Left hindlimb (tissue), 1 donor: ENCODE results near the gene EML1.
"Not testable (repeated sequence)": the region's sequence is repeated elsewhere in the genome, so short reads cannot be mapped to it uniquely, and the experiment has no call there.

Experiments
- DNase-seq: peaks from one replicate; pipeline ENCODE4 v3.0.0-alpha.2; 2018

Gene EML1

GRCh38 chr14:99944241-99944651 is 151.0 kb downstream of the EML1 start:
- no peak for DNase-seq

DNA sequence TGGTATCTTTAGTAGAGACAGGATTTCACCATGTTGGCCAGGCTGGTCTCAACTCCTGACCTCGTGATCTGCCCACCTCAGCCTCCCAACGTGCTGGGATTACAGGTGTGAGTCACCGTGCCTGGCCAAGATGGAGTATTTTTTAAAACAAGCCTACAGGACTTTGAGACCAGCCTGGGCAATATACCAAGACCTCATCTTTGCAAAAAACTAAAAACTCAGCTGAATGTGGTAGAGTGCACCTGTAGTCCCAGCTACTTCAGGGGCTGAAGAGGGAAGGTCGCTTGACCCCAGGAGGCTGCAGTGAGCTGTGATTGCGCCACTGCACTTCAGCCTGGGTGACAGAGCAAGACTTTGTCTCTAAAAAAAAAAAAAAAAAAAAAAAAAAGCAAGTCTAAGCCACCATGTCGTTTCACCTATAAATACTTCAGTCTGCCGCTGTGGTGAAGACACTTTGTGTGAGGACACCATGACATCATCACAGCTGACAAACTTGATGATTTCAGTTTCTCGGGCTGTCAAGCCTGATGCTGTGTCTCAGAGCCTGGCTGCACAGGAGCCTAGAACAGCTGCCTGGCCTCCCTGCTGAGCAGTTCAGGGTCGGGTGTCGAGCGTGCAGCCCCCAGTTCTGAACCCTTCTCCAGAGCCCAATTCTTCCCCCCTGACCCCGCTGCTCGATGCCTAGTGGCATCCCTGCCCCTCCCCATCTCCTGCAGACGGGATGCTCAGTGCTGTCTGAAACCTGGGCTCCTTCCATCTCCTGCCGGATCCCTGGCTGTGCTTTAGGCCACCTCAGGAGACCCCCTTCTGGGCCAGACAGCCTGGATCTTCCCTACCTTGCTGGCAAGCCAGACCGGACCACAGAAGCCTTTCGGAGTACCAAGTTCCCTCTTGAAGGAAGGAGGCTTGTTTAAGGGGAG is 152.8 kb downstream of the EML1 start:
- no peak for DNase-seq

GRCh38 chr14:99946652-99947489 is 153.7 kb downstream of the EML1 start:
- no peak for DNase-seq

DNA sequence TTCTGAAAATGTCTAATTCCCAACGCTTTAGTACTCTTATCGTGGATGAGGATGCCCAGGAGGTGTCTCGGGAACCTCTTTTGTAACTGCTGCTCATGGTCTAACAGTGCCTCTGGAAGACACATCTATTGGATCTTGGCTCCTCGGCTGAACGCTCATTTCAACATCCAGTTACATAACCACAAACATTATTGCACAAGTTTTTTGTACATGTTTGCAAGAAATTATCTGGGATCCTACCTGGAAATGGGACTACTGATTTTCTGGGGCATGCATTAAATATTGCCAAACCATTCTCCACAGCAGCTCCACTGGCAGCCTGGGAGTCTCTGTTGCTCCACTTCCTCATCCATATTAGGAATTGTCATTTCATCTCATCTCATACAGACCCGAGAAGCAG is 154.5 kb downstream of the EML1 start:
- no peak for DNase-seq

DNA sequence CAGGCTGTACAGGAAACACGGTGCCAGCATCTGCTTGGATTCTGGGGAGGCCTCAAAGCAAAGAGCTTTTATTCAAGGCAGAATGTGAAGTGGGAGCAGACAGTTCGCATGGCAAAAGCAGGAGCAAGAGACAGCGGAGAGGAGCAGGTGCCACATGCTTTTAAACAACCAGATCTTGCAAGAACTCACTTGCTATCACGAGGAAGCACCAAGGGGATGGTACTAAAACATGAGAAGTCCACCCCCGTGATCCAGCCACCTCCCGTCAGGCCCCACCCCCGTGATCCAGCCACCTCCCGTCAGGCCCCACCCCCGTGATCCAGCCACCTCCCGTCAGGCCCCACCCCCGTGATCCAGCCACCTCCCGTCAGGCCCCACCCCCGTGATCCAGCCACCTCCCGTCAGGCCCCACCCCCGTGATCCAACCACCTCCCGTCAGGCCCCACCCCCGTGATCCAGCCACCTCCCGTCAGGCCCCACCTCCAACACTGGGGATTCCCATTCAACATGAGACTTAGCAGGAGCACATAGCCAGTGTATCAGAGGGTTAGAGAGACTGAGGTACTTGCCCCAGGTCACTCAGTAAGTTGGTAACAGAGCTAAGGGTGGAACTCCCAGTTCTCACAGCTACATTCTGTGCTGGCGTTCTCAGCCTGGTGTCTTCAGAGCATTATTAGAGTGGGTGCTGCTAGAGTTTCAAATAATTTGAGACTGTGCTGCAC is 156.0 kb downstream of the EML1 start:
- DNase-seq, result not testable (repeated sequence)

DNA sequence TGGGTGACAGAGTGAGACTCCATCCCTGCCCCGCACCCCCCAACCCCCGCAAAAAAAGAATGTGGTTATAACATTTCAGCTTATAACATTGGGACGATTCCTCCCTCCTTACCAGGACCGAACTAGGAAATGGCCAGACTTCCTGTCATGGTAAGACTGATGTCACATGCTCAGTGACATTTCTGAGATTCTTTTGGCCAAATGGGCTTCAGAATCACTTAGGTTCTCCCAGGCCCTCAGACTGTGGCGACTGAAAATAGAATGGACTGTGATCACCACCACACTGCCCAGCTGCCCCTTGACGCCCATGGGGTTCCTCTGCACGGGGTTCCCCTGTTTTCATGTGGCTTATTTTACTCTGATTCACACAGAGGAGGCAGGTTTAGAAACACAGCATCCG is 157.0 kb downstream of the EML1 start:
- DNase-seq, result no peak

- DNase-seq, result no peak
These were observed 157.9 kb downstream of the EML1 start for GRCh38 chr14:99951085-99951484.

DNA sequence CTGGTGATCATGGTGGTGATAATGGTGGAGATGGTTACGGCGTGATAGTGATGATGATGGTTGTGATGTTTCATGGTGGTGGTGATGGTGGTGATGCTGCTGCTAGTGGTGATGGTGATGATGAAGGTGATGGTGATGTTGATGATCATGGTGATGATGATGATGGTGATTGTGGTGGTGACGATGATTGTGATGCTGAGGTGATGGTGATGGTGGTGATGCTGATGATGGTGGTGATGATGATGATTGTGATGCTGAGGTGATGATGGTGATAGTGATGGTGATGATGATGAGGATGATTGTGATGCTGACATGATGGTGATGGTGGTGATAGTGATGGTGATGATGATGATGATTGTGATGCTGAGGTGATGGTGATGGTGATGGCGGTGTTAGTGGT is 158.8 kb downstream of the EML1 start:
- DNase-seq, result no peak

- DNase-seq, result no peak
These were observed 159.2 kb downstream of the EML1 start for GRCh38 chr14:99952453-99952852.

- DNase-seq, result no peak
These were observed 162.7 kb downstream of the EML1 start for GRCh38 chr14:99955826-99956455.

- no peak for DNase-seq
These were observed 165.2 kb downstream of the EML1 start for GRCh38 chr14:99958380-99958779.

DNA sequence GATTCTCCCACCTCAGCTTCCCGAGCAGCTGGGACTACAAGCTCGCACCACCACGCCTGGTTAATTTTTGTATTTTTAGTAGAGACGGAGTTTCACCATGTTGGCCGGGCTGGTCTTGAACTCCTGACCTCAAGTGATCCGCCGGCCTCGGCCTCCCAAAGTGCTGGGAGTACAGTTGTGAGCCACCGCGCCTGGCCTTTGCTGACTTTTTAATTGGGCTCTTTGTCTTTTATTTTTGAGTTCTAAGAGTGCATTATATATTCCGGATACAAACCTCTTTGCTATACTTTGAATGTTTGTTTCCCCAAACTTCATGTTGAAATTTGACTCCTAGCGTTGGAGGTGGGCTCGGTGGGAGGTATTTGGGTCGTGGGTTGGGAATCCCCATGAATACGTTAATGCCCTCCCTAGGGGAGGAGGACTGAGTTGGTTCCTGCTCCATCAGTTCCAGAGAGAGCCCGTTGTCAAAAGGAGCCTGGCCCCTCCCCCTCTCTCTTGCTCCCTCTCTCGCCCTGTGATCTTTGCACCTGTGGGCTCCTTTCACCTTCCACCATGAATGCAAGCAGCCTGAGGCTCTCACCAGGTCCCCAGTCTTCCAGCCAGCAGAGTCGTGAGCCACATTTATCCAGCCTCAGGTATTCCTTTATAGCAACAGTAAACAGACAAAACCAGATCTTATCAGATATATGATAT is 168.8 kb downstream of the EML1 start:
- no peak for DNase-seq

- DNase-seq, result no peak
These were observed 171.8 kb downstream of the EML1 start for GRCh38 chr14:99964979-99965378.

GRCh38 chr14:99966037-99966835 is 173.0 kb downstream of the EML1 start:
- no peak for DNase-seq

DNA sequence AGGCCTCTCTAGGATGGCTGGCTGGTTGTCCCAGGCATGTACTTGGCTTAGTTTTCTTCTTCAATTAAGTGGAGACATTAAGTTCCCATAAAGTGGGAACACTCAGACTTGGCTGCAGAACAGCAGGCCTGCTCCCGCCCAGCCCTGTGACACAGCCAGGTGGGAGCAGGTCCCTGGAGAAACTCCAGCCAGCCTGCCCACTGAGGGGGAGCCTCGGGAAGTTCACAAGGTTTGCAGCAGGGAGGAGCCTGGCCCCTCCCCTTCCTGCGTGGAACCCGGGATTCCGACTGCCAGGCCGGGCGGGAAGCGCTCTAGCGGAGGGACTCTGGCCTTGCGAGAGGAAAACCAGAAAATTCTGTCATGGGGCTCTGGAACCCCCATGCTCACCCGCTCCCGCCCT is 173.7 kb downstream of the EML1 start:
- no peak for DNase-seq

GRCh38 chr14:99968191-99968920 is 175.1 kb downstream of the EML1 start:
- DNase-seq, result no peak

- no peak for DNase-seq
These were observed 175.7 kb downstream of the EML1 start for GRCh38 chr14:99968941-99969340.

GRCh38 chr14:99969673-99970322 is 176.6 kb downstream of the EML1 start:
- DNase-seq, result no peak

DNA sequence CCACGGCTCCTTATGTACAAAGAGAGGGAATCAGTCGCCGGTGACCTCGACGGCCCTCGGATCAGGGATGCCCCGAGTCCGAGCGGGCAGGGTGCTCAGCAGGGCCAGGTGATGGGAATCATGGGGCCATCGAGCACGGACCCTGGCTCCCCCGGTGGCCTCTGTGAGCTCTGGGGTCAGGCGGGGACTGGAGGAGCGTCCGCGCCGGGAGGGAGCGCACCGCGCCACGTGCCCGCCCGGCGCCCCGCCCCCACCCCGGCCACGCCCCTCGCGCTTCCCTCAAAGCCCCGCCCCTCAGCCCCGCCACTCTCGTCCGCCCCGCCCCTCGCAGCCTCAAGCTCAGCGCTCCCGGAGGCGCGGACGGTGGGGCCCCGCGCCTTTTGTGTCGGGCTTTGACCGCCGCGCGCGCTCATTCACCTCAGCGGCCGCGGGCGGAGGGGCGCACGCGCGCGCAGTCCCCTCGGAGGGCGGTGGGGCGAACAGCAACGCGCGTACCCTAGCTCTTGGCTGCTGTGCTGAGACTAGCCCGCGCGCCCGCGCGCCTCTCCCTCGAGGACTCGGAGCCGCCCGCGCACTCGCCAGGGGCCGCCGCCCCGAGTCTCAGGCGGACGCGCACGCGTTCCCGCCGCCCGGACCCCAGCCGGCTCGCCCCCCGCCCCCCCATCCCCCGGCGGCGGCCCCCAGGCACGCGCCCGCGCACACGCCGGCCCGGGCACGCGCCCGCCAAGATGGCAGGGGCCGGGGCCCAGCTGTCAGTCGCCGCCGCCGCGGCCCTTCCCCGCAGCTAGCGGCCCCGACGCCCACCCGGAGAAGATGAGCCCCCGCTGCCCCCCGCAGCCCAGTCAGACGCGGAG is 178.1 kb downstream of the EML1 start:
- peak; percentile 90 for DNase-seq
